ENCODE results near the gene ADAMTS8.

The ADAMTS8 gene

GRCh38 chr11:130462931-130463330 is 34.5 kb upstream of the ADAMTS8 start:
- DNase-seq (ENCODE audit: low spot score), result no peak

- no peak for DNase-seq (ENCODE audit: low spot score)
Observed at GRCh38 chr11:130462101-130462885, 33.9 kb upstream of the ADAMTS8 start.

GRCh38 chr11:130459521-130459920 is 31.1 kb upstream of the ADAMTS8 start:
- DNase-seq (ENCODE audit: low spot score), result no peak

- DNase-seq (ENCODE audit: low spot score), result no peak
Observed at GRCh38 chr11:130458410-130458729, 30.0 kb upstream of the ADAMTS8 start.

GRCh38 chr11:130457623-130458409 is 29.4 kb upstream of the ADAMTS8 start:
- DNase-seq (ENCODE audit: low spot score), result no peak

GRCh38 chr11:130456286-130456685 is 27.9 kb upstream of the ADAMTS8 start:
- DNase-seq (ENCODE audit: low spot score), result no peak

GRCh38 chr11:130455483-130456127 is 27.2 kb upstream of the ADAMTS8 start:
- DNase-seq (ENCODE audit: low spot score), result no peak

- no peak for DNase-seq (ENCODE audit: low spot score)
Observed at GRCh38 chr11:130454491-130455252, 26.3 kb upstream of the ADAMTS8 start.

- DNase-seq (ENCODE audit: low spot score), result no peak
Observed at GRCh38 chr11:130452940-130453339, 24.5 kb upstream of the ADAMTS8 start.

GRCh38 chr11:130452176-130452575 is 23.8 kb upstream of the ADAMTS8 start:
- no peak for DNase-seq (ENCODE audit: low spot score)

- DNase-seq (ENCODE audit: low spot score), result no peak
Observed at GRCh38 chr11:130451231-130452019, 23.0 kb upstream of the ADAMTS8 start.

- peak; percentile 89 for DNase-seq (ENCODE audit: low spot score)
Observed at GRCh38 chr11:130449996-130450769, 21.8 kb upstream of the ADAMTS8 start.

- no peak for DNase-seq (ENCODE audit: low spot score)
Observed at GRCh38 chr11:130449310-130449990, 21.0 kb upstream of the ADAMTS8 start.

GRCh38 chr11:130448416-130449309 is 20.3 kb upstream of the ADAMTS8 start, which contains the start of gene ADAMTS15:
TSS of gene ADAMTS15 (plus strand) at chr11:130448645. CDS start at chr11:130448974, 329 bp downstream.
- peak; percentile 91 for DNase-seq (ENCODE audit: low spot score)

- no peak for DNase-seq (ENCODE audit: low spot score)
Observed at GRCh38 chr11:130448039-130448415, 19.6 kb upstream of the ADAMTS8 start.

GRCh38 chr11:130445788-130446187 is 17.4 kb upstream of the ADAMTS8 start:
- DNase-seq (ENCODE audit: low spot score), result no peak

- no peak for DNase-seq (ENCODE audit: low spot score)
Observed at GRCh38 chr11:130442737-130443136, 14.3 kb upstream of the ADAMTS8 start.

- no peak for DNase-seq (ENCODE audit: low spot score)
Observed at GRCh38 chr11:130441719-130442118, 13.3 kb upstream of the ADAMTS8 start.

- DNase-seq (ENCODE audit: low spot score), result no peak
Observed at GRCh38 chr11:130439876-130440275, 11.5 kb upstream of the ADAMTS8 start.

Data from left forelimb (tissue), 1 donor.